HG03378 (cell line): ENCODE data around the gene DRAP1.

Experiments used
- ATAC-seq: cut with Tn5 transposase; IDR thresholded peaks from one replicate; pipeline ENCODE4 v1.9.1; 2021; ENCODE audit warnings: mild to moderate bottlenecking, moderate library complexity; ENCODE audit not compliant: unreplicated experiment

Gene DRAP1

GRCh38 chr11:65900899-65901180 lies 18.4 kb upstream of the DRAP1 start:
- no peak for ATAC-seq

GRCh38 chr11:65903068-65903481 lies 16.2 kb upstream of the DRAP1 start:
- no peak for ATAC-seq

GRCh38 chr11:65903715-65904114 lies 15.5 kb upstream of the DRAP1 start:
- no peak for ATAC-seq

GRCh38 chr11:65906602-65907001 lies 12.6 kb upstream of the DRAP1 start:
- no peak for ATAC-seq

GRCh38 chr11:65907878-65908277 lies 11.3 kb upstream of the DRAP1 start:
- ATAC-seq, result no peak

GRCh38 chr11:65911682-65912568 lies 7.3 kb upstream of the DRAP1 start:
- ATAC-seq, result no peak

- ATAC-seq, result no peak
These were observed 6.4 kb upstream of the DRAP1 start for GRCh38 chr11:65912845-65913244.

GRCh38 chr11:65915101-65915820 lies 4.0 kb upstream of the DRAP1 start:
- no peak for ATAC-seq

- ATAC-seq, result no peak
These were observed 3.4 kb upstream of the DRAP1 start for GRCh38 chr11:65915821-65916251.

- no peak for ATAC-seq
These were observed 2.8 kb upstream of the DRAP1 start for GRCh38 chr11:65916391-65916790.

GRCh38 chr11:65917077-65917433 lies 2.2 kb upstream of the DRAP1 start:
- no peak for ATAC-seq

GRCh38 chr11:65917434-65918210 lies 1.6 kb upstream of the DRAP1 start:
- no peak for ATAC-seq

GRCh38 chr11:65918211-65919140 lies 750 bp upstream of the DRAP1 start, which contains the start of gene C11orf68:
TSS of gene C11orf68 (minus strand) at chr11:65919062. CDS start at chr11:65919031, 31 bp downstream.
- peak; percentile 24 for ATAC-seq

- ATAC-seq, result peak; percentile 40
These were observed 546 bp downstream of the DRAP1 start for GRCh38 chr11:65919573-65920371.

GRCh38 chr11:65920372-65920802 lies 1.2 kb downstream of the DRAP1 start:
- ATAC-seq, result no peak

GRCh38 chr11:65921033-65921555 lies 1.9 kb downstream of the DRAP1 start:
- ATAC-seq, result no peak

- no peak for ATAC-seq
These were observed 2.6 kb downstream of the DRAP1 start for GRCh38 chr11:65921876-65922275.

GRCh38 chr11:65922565-65922964 lies 3.3 kb downstream of the DRAP1 start:
- ATAC-seq, result no peak

- ATAC-seq, result no peak
These were observed 6.2 kb downstream of the DRAP1 start for GRCh38 chr11:65925397-65925796.
